Large intestine (tissue), 3 donors: ENCODE results near the gene RPAP3. TPM values are rescaled to one million over a fixed set of nuclear protein-coding genes. Genes with fewer than 3 reads are reported as not detected.

ENCODE experiments used
- DNase-seq, 2 donors: peaks; one replicate each; pipeline versions ENCODE4 v3.0.0 to v3.0.0-alpha.2; 2013
- H3K27ac ChIP-seq: one replicate; pipeline ENCODE4 v1.5.1; 2013; ENCODE audit warnings: low read length
- H3K27me3 ChIP-seq: 2 replicates; pipeline ENCODE4 v1.6.1; 2013; ENCODE audit warnings: low read length; ENCODE audit not compliant: control insufficient read depth, insufficient read depth
- H3K36me3 ChIP-seq: 2 replicates; pipeline ENCODE4 v1.6.1; 2013; ENCODE audit warnings: low read length; ENCODE audit not compliant: control insufficient read depth, insufficient read depth
- H3K4me1 ChIP-seq: one replicate; pipeline ENCODE4 v1.6.1; 2013; ENCODE audit warnings: low read length; ENCODE audit not compliant: control insufficient read depth, insufficient read depth
- H3K4me3 ChIP-seq: one replicate; pipeline ENCODE4 v1.5.1; 2013; ENCODE audit warnings: low read length
- H3K9me3 ChIP-seq: one replicate; pipeline ENCODE4 v1.6.1; 2013; ENCODE audit warnings: mild to moderate bottlenecking, low read depth, low read length, moderate library complexity; ENCODE audit not compliant: control insufficient read depth
- WGBS: methylation state at CpG from one replicate; pipeline ENCODE4 v1.1.5; 2013; ENCODE audit warnings: low lambda C conversion rate; ENCODE audit not compliant: insufficient coverage; 5-methylcytosine and 5-hydroxymethylcytosine counted together
- polyA plus RNA-seq: library from polyadenylated mRNA; unstranded; fragments of 120-200 nt; gene quantifications from one replicate; pipeline ENCODE4 v1.2.1, GENCODE V29; 2013

The RPAP3 gene
- polyA plus RNA-seq, 1 donor, result 26.0 TPM

- H3K36me3 ChIP-seq, result peaks cover 5% of the 10 kb centered on the region
These were observed 15.7 kb upstream of the RPAP3 start for GRCh38 chr12:47721431-47721973.

GRCh38 chr12:47718531-47718930 is 12.7 kb upstream of the RPAP3 start:
- Histone ChIP-seq H3K27me3 (no peaks in the 10 kb centered on the region), H3K4me3 (no peak overlapping the region), H3K9me3 (no peaks in the 10 kb centered on the region), H3K4me1 (peaks cover 12% of the 10 kb centered on the region), H3K36me3 (peaks cover 5% of the 10 kb centered on the region), H3K27ac (no peak overlapping the region)
- DNase-seq, result no peak
- no CpG with 5 or more reads among the region's 1 CpG for WGBS

More at GRCh38 chr12:47721431-47721973, 15.7 kb upstream of the RPAP3 start:
- no peaks in the 10 kb centered on the region for H3K27me3 ChIP-seq
- H3K9me3 ChIP-seq, result no peaks in the 10 kb centered on the region
- no peak for DNase-seq
- H3K4me1 ChIP-seq, result peaks cover 12% of the 10 kb centered on the region
- WGBS, result 100% methylated on average over 1 of the region's 9 CpGs
- no peak overlapping the region for H3K27ac ChIP-seq
- H3K4me3 ChIP-seq, result no peak overlapping the region

- Histone ChIP-seq H3K27ac (peak overlapping the region; percentile 41), H3K4me1 (peaks cover 12% of the 10 kb centered on the region), H3K27me3 (no peaks in the 10 kb centered on the region), H3K4me3 (no peak overlapping the region), H3K36me3 (peaks cover 5% of the 10 kb centered on the region), H3K9me3 (no peaks in the 10 kb centered on the region)
- 0% methylated on average over 2 of the region's 13 CpGs for WGBS
- DNase-seq, result peak; percentile 69 to 77
These were observed 11.8 kb upstream of the RPAP3 start for GRCh38 chr12:47717443-47718193.

GRCh38 chr12:47717046-47717442 is 11.2 kb upstream of the RPAP3 start:
- DNase-seq, result no peak
- H3K4me3 ChIP-seq, result no peak overlapping the region
- peaks cover 5% of the 10 kb centered on the region for H3K36me3 ChIP-seq
- peaks cover 12% of the 10 kb centered on the region for H3K4me1 ChIP-seq
- H3K9me3 ChIP-seq, result no peaks in the 10 kb centered on the region
- WGBS, result no CpG with 5 or more reads among the region's 6 CpGs
- H3K27me3 ChIP-seq, result no peaks in the 10 kb centered on the region
- H3K27ac ChIP-seq, result no peak overlapping the region

- H3K36me3 ChIP-seq, result peaks cover 5% of the 10 kb centered on the region
- no CpG with 5 or more reads among the region's 13 CpGs for WGBS
- H3K27me3 ChIP-seq, result no peaks in the 10 kb centered on the region
- H3K9me3 ChIP-seq, result no peaks in the 10 kb centered on the region
- no peak overlapping the region for H3K4me3 ChIP-seq
- peaks cover 12% of the 10 kb centered on the region for H3K4me1 ChIP-seq
- H3K27ac ChIP-seq, result no peak overlapping the region
- DNase-seq, result no peak
These were observed 10.2 kb upstream of the RPAP3 start for GRCh38 chr12:47715877-47716548.

- H3K4me3 ChIP-seq, result no peak overlapping the region
- peaks cover 12% of the 10 kb centered on the region for H3K4me1 ChIP-seq
- H3K9me3 ChIP-seq, result no peaks in the 10 kb centered on the region
- DNase-seq, result peak; percentile 55 to 62
- no CpG with 5 or more reads among the region's 10 CpGs for WGBS
- no peak overlapping the region for H3K27ac ChIP-seq
- H3K36me3 ChIP-seq, result peaks cover under 1% of the 10 kb centered on the region
- no peaks in the 10 kb centered on the region for H3K27me3 ChIP-seq
These were observed 9.6 kb upstream of the RPAP3 start for GRCh38 chr12:47715393-47715876.

- no peak for DNase-seq
- Histone ChIP-seq H3K36me3 (no peaks in the 10 kb centered on the region), H3K27ac (no peak overlapping the region), H3K4me1 (peaks cover 12% of the 10 kb centered on the region), H3K9me3 (no peaks in the 10 kb centered on the region), H3K4me3 (no peak overlapping the region), H3K27me3 (no peaks in the 10 kb centered on the region)
- WGBS, result no CpG with 5 or more reads among the region's 5 CpGs
These were observed 9.1 kb upstream of the RPAP3 start for GRCh38 chr12:47714826-47715386.

GRCh38 chr12:47712171-47712570 is 6.3 kb upstream of the RPAP3 start:
- no peak for DNase-seq
- WGBS, result no CpG with 5 or more reads among the region's 6 CpGs
- Histone ChIP-seq H3K4me3 (no peak overlapping the region), H3K27me3 (no peaks in the 10 kb centered on the region), H3K36me3 (no peaks in the 10 kb centered on the region), H3K27ac (no peak overlapping the region), H3K4me1 (peaks cover 3% of the 10 kb centered on the region), H3K9me3 (no peaks in the 10 kb centered on the region)

GRCh38 chr12:47711448-47711847 is 5.6 kb upstream of the RPAP3 start:
- no peak for DNase-seq
- WGBS, result no CpG with 5 or more reads among the region's 5 CpGs

GRCh38 chr12:47710278-47710677 is 4.4 kb upstream of the RPAP3 start:
- peaks cover 3% of the 10 kb centered on the region for H3K4me1 ChIP-seq
- H3K27me3 ChIP-seq, result no peaks in the 10 kb centered on the region
- DNase-seq, result no peak
- H3K36me3 ChIP-seq, result no peaks in the 10 kb centered on the region
- no peak overlapping the region for H3K27ac ChIP-seq
- H3K9me3 ChIP-seq, result no peaks in the 10 kb centered on the region
- H3K4me3 ChIP-seq, result no peak overlapping the region

More at GRCh38 chr12:47711448-47711847, 5.6 kb upstream of the RPAP3 start:
- no peak overlapping the region for H3K4me3 ChIP-seq
- no peak overlapping the region for H3K27ac ChIP-seq
- no peaks in the 10 kb centered on the region for H3K36me3 ChIP-seq
- no peaks in the 10 kb centered on the region for H3K27me3 ChIP-seq
- H3K9me3 ChIP-seq, result no peaks in the 10 kb centered on the region
- peaks cover 3% of the 10 kb centered on the region for H3K4me1 ChIP-seq
